Astrocyte of the spinal cord (primary cell): ENCODE measurements around the gene FBXO46.
"Not testable (repeated sequence)": the region's sequence is repeated elsewhere in the genome, so short reads cannot be mapped to it uniquely, and the experiment has no call there.

Experiments
- DNase-seq: peaks from one replicate; pipeline ENCODE4 v3.0.0; 2011; ENCODE audit warnings: low read depth, low spot score
- H3K4me3 ChIP-seq: 2 replicates; pipeline ENCODE4 v1.5.1; 2011; ENCODE audit warnings: low read depth, mild to moderate bottlenecking, low read length, moderate library complexity
- CTCF ChIP-seq: IDR thresholded peaks from 2 replicates; pipeline ENCODE4 v1.5.1; 2012; ENCODE audit warnings: low read depth, mild to moderate bottlenecking, low read length, inconsistent platforms
- in situ Hi-C: cut with HindIII; loops from 2 replicates; pipeline ENCODE4 v1.10.0; 2017; ENCODE audit warnings: low sequenced_read_pairs

Gene FBXO46

GRCh38 chr19:45693106-45693788, 37.4 kb downstream of the FBXO46 start:
- peak overlapping the region; percentile 83 for H3K4me3 ChIP-seq
- TF ChIP-seq CTCF: peak; percentile 99
- in situ Hi-C loops: no loop called here
- DNase-seq: peak; percentile 63

GRCh38 chr19:45692187-45693105, 38.2 kb downstream of the FBXO46 start, which contains the start of gene QPCTL:
Gene QPCTL (plus strand): TSS chr19:45692666. CDS start chr19:45692704, 38 bp downstream.
- peak; percentile 100 for DNase-seq
- peak within 1 kb of the TSS; percentile 83 for H3K4me3 ChIP-seq
- TF ChIP-seq CTCF: no peak
- in situ Hi-C loops: no loop called here

GRCh38 chr19:45691516-45692186, 39.0 kb downstream of the FBXO46 start, which contains the start of gene SNRPD2:
Gene SNRPD2 (minus strand): TSS chr19:45691953. CDS start chr19:45691888, 65 bp downstream.
- peak within 1 kb of the TSS; percentile 83 for H3K4me3 ChIP-seq
- peak; percentile 96 for DNase-seq
- in situ Hi-C loops: no loop called here

GRCh38 chr19:45687599-45687998, 43.1 kb downstream of the FBXO46 start:
- no peak overlapping the region for H3K4me3 ChIP-seq
- no peak for DNase-seq
- no peak for TF ChIP-seq CTCF
- in situ Hi-C loops: no loop called here

More at GRCh38 chr19:45691516-45692186, 39.0 kb downstream of the FBXO46 start, which contains the start of gene SNRPD2:
- TF ChIP-seq CTCF: no peak

GRCh38 chr19:45685045-45685444, 45.7 kb downstream of the FBXO46 start:
- H3K4me3 ChIP-seq, in situ Hi-C loops, DNase-seq: not testable (repeated sequence)

- TF ChIP-seq CTCF: no peak
- no peak overlapping the region for H3K4me3 ChIP-seq
- no peak for DNase-seq
- in situ Hi-C loops: no loop called here
Measured at GRCh38 chr19:45682908-45683307, 47.8 kb downstream of the FBXO46 start.
